ENCODE results near the gene GTF2IRD1. TPM values are rescaled to one million over a fixed set of nuclear protein-coding genes. Genes with fewer than 3 reads are reported as not detected.

GTF2IRD1 gene
- total RNA-seq, 1 experiment from 2014 or later: 73.6 TPM

DNA sequence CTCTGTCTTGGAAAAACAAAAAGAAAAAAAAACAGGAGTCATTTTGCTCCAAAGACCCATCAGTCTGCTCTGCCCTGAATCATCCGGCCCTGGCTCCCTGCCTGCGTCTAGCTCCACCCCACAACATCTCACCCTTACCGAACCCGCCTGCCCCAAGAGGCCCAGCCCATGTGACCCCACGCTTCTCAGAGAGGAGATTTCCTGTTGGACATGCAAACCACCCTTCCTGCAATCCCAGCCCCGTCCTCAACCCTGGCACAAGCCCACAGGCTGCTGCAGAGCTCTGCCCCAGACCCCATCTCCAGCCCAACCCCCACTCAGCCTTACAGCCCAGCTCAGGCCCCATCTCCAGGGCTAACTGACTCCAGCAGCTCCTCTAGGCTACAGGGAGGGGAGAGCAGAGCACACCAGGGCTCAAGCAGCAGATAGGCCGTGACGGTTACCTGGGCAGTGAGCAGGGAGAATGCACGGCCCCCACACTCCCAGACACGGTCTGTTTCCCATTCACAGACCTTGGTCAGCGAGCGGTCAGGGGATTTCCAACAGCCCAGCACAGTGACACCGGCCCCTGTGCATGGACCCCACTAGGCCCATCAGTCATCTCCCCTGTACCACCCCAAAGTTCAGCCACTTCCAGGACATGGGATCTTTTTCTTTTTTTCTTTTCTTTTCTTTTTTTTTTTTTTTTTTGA, 133.9 kb downstream of the GTF2IRD1 start:
- Histone ChIP-seq H3K36me3 (ENCODE audit: insufficient read depth, low read length, poor library complexity, severe bottlenecking) (peaks cover 9% of the 10 kb centered on the region), H3K27me3 (replicated peaks; ENCODE audit: insufficient read depth, low read depth, low read length, poor library complexity) (no peaks in the 10 kb centered on the region), H3K9me3 (ENCODE audit: low read depth, low read length, poor library complexity, severe bottlenecking) (no peaks in the 10 kb centered on the region), H3K4me3 (ENCODE audit: low read depth, low read length, poor library complexity, severe bottlenecking) (no peak overlapping the region), H3K4me1 (ENCODE audit: insufficient read depth, low read length, poor library complexity, severe bottlenecking) (no peaks in the 10 kb centered on the region), H3K27ac (ENCODE audit: low read depth, low read length, poor library complexity, severe bottlenecking) (no peak overlapping the region)
- BruUV-seq (replicated peaks): no TSS peak
- intact Hi-C loops (cut with micrococcal nuclease; ENCODE audit: unreplicated experiment): no loop called here
- POLR2A ChIA-PET (ENCODE audit: low non-redundant PET): no interaction called here
- no peak for DNase-seq (ENCODE audit: low spot score)
- CTCF ChIA-PET: no interaction called here
- TF ChIP-seq, protein P1, sequence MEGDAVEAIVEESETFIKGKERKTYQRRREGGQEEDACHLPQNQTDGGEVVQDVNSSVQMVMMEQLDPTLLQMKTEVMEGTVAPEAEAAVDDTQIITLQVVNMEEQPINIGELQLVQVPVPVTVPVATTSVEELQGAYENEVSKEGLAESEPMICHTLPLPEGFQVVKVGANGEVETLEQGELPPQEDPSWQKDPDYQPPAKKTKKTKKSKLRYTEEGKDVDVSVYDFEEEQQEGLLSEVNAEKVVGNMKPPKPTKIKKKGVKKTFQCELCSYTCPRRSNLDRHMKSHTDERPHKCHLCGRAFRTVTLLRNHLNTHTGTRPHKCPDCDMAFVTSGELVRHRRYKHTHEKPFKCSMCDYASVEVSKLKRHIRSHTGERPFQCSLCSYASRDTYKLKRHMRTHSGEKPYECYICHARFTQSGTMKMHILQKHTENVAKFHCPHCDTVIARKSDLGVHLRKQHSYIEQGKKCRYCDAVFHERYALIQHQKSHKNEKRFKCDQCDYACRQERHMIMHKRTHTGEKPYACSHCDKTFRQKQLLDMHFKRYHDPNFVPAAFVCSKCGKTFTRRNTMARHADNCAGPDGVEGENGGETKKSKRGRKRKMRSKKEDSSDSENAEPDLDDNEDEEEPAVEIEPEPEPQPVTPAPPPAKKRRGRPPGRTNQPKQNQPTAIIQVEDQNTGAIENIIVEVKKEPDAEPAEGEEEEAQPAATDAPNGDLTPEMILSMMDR (conservative IDR thresholded peaks at IDR 0.05; ENCODE audit: low read depth, low read length): no peak

DNA sequence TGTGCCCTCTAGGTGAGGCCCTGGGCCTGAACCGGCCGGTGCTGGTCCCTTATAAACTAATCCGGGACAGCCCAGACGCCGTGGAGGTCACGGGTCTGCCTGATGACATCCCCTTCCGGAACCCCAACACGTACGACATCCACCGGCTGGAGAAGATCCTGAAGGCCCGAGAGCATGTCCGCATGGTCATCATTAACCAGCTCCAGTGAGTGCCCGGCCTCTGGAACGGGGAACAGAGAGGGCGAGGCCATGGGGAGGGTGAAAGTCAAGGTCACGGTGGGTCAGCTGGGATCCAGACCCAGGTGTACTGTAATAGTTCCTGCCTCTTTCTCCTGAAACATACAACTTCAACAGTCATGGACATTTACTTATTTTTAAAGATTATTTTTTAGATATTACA, 137.1 kb downstream of the GTF2IRD1 start:
- no peak overlapping the region for H3K27ac ChIP-seq (ENCODE audit: low read depth, low read length, poor library complexity, severe bottlenecking)
- no peak overlapping the region for H3K4me3 ChIP-seq (ENCODE audit: low read depth, low read length, poor library complexity, severe bottlenecking)
- intact Hi-C loops (cut with micrococcal nuclease; ENCODE audit: unreplicated experiment): no loop called here
- POLR2A ChIA-PET (ENCODE audit: low non-redundant PET): no interaction called here
- H3K9me3 ChIP-seq (ENCODE audit: low read depth, low read length, poor library complexity, severe bottlenecking): no peaks in the 10 kb centered on the region
- H3K27me3 ChIP-seq (replicated peaks; ENCODE audit: insufficient read depth, low read depth, low read length, poor library complexity): no peaks in the 10 kb centered on the region
- BruUV-seq (replicated peaks): no TSS peak
- CTCF ChIA-PET: no interaction called here
- H3K36me3 ChIP-seq (ENCODE audit: insufficient read depth, low read length, poor library complexity, severe bottlenecking): peaks cover 26% of the 10 kb centered on the region
- no peak for DNase-seq (ENCODE audit: low spot score)
- TF ChIP-seq, protein P1 (conservative IDR thresholded peaks at IDR 0.05; ENCODE audit: low read depth, low read length): no peak
- TF ChIP-seq EZH2 (IDR thresholded peaks at IDR 0.05; ENCODE audit: borderline replicate concordance, low read depth, low read length, poor library complexity, severe bottlenecking): no peak
- H3K4me1 ChIP-seq (ENCODE audit: insufficient read depth, low read length, poor library complexity, severe bottlenecking): no peaks in the 10 kb centered on the region

DNA sequence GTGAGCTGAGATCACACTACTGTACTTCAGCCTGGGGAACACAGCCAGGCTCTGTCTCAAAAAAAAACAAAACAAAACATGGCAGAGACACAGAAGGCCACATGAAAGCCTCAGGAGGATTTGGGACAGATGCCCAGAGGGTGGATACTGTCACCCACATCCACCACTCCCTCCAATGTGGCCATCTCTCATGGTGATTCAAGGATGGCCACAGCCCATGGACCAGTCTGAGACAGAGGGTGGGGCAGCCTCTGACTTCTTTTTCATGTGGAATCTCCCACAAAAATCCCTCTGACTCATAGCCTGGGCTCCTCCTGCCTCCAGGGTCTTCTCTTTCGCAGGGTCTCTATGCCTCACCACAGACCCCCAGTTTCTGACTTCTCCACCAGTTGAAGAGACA, 144.9 kb downstream of the GTF2IRD1 start:
- Histone ChIP-seq H3K27me3 (replicated peaks; ENCODE audit: insufficient read depth, low read depth, low read length, poor library complexity) (no peaks in the 10 kb centered on the region), H3K36me3 (ENCODE audit: insufficient read depth, low read length, poor library complexity, severe bottlenecking) (peaks cover 67% of the 10 kb centered on the region), H3K4me3 (ENCODE audit: low read depth, low read length, poor library complexity, severe bottlenecking) (no peak overlapping the region), H3K4me1 (ENCODE audit: insufficient read depth, low read length, poor library complexity, severe bottlenecking) (no peaks in the 10 kb centered on the region), H3K27ac (ENCODE audit: low read depth, low read length, poor library complexity, severe bottlenecking) (no peak overlapping the region), H3K9me3 (ENCODE audit: low read depth, low read length, poor library complexity, severe bottlenecking) (no peaks in the 10 kb centered on the region)
- intact Hi-C loops (cut with micrococcal nuclease; ENCODE audit: unreplicated experiment): no loop called here
- no peak for TF ChIP-seq EZH2 (IDR thresholded peaks at IDR 0.05; ENCODE audit: borderline replicate concordance, low read depth, low read length, poor library complexity, severe bottlenecking)
- TF ChIP-seq, protein P1 (conservative IDR thresholded peaks at IDR 0.05; ENCODE audit: low read depth, low read length): no peak
- CTCF ChIA-PET: no interaction called here
- BruUV-seq (replicated peaks): no TSS peak
- POLR2A ChIA-PET (ENCODE audit: low non-redundant PET): no interaction called here
- DNase-seq (ENCODE audit: low spot score): no peak

Measured in A673 (cell line).